Measurements from ENCODE around the gene TPX2. TPM values are rescaled to one million over a fixed set of nuclear protein-coding genes. Genes with fewer than 3 reads are reported as not detected.

TPX2 gene
- total RNA-seq, 2 donors from 2014 or later = 21.8 to 74.5 TPM

- Histone ChIP-seq H3K9me3 (no peaks in the 10 kb centered on the region), H3K27me3 (no peaks in the 10 kb centered on the region), H3K4me3 (peak overlapping the region; percentile 64), H3K36me3 (no peaks in the 10 kb centered on the region), H3K4me1 (peaks cover 16% of the 10 kb centered on the region), H3K9ac (ENCODE audit: low read depth in 2 of 2, low read length in 2 of 2) (peak overlapping the region; percentile 83 to 88), H3K27ac (peak overlapping the region; percentile 99)
- intact Hi-C loops (cut with DNase I) = loop anchor here (10.0 kb wide), 2 partner anchors 88 to 158 kb away; partner anchors contain the start of gene COX4I2
- no peak for TF ChIP-seq CTCF (IDR thresholded peaks at IDR 0.05)
- no peak for DNase-seq
Measured at GRCh38 chr20:31723069-31723318, 16.1 kb upstream of the TPX2 start.

GRCh38 chr20:31723319-31724078 lies 15.6 kb upstream of the TPX2 start:
- peak overlapping the region; percentile 99 for H3K27ac ChIP-seq
- peak overlapping the region; percentile 83 to 88 for H3K9ac ChIP-seq (ENCODE audit: low read depth in 2 of 2, low read length in 2 of 2)
- no peaks in the 10 kb centered on the region for H3K9me3 ChIP-seq
- H3K4me1 ChIP-seq = peaks cover 16% of the 10 kb centered on the region
- DNase-seq = peak; percentile 97
- no peaks in the 10 kb centered on the region for H3K36me3 ChIP-seq
- peak overlapping the region; percentile 64 for H3K4me3 ChIP-seq
- no peaks in the 10 kb centered on the region for H3K27me3 ChIP-seq
- intact Hi-C loops (cut with DNase I) = loop anchor here (2.0 to 10.0 kb wide), 3 partner anchors 63 to 159 kb away; partner anchors contain the start of gene COX4I2
- peak; percentile 84 for TF ChIP-seq CTCF (IDR thresholded peaks at IDR 0.05)

- no peak overlapping the region for H3K4me3 ChIP-seq
- no peak overlapping the region for H3K27ac ChIP-seq
- no peaks in the 10 kb centered on the region for H3K9me3 ChIP-seq
- H3K36me3 ChIP-seq = no peaks in the 10 kb centered on the region
- no peak for DNase-seq
- intact Hi-C loops (cut with DNase I) = no loop called here
- TF ChIP-seq CTCF (IDR thresholded peaks at IDR 0.05) = no peak
- H3K27me3 ChIP-seq = no peaks in the 10 kb centered on the region
- H3K9ac ChIP-seq (ENCODE audit: low read depth in 2 of 2, low read length in 2 of 2) = no peak overlapping the region
- H3K4me1 ChIP-seq = no peaks in the 10 kb centered on the region
Measured at GRCh38 chr20:31731321-31731717, 7.8 kb upstream of the TPX2 start.

GRCh38 chr20:31739550-31739977 lies 474 bp downstream of the TPX2 start:
- H3K4me3 ChIP-seq = peak overlapping the region; percentile 75
- H3K9me3 ChIP-seq = no peaks in the 10 kb centered on the region
- DNase-seq = no peak
- TF ChIP-seq CTCF (IDR thresholded peaks at IDR 0.05) = no peak
- no peaks in the 10 kb centered on the region for H3K27me3 ChIP-seq
- H3K27ac ChIP-seq = peak overlapping the region; percentile 49
- peak overlapping the region; percentile 67 to 75 for H3K9ac ChIP-seq (ENCODE audit: low read depth in 2 of 2, low read length in 2 of 2)
- no peaks in the 10 kb centered on the region for H3K4me1 ChIP-seq
- H3K36me3 ChIP-seq = no peaks in the 10 kb centered on the region
- intact Hi-C loops (cut with DNase I) = no loop called here

- no peaks in the 10 kb centered on the region for H3K36me3 ChIP-seq
- no peaks in the 10 kb centered on the region for H3K4me1 ChIP-seq
- intact Hi-C loops (cut with DNase I) = no loop called here
- no peak for TF ChIP-seq CTCF (IDR thresholded peaks at IDR 0.05)
- H3K9ac ChIP-seq (ENCODE audit: low read depth in 2 of 2, low read length in 2 of 2) = peak overlapping the region in 1 of 2 donors; percentile 1
- no peak overlapping the region for H3K27ac ChIP-seq
- H3K9me3 ChIP-seq = no peaks in the 10 kb centered on the region
- no peaks in the 10 kb centered on the region for H3K27me3 ChIP-seq
- no peak for DNase-seq
- peak overlapping the region; percentile 75 for H3K4me3 ChIP-seq
Measured at GRCh38 chr20:31740208-31740607, 1.1 kb downstream of the TPX2 start.

All from colonic mucosa (tissue), 4 donors.